CD14-positive monocyte (primary cell): Measurements from ENCODE around the gene DHCR24. TPM values are rescaled to one million over a fixed set of nuclear protein-coding genes. Genes with fewer than 3 reads are reported as not detected.

Experiments
- DNase-seq, 3 donors: peaks; one replicate each; pipeline ENCODE4 v3.0.0-alpha.2; 2011 to 2022
- H2AFZ ChIP-seq: 2 replicates; pipeline ENCODE4 v1.6.0; 2012; ENCODE audit warnings: mild to moderate bottlenecking, low read depth, low read length, inconsistent platforms; ENCODE audit not compliant: insufficient read depth, poor library complexity, severe bottlenecking
- H3K27ac ChIP-seq, 2 donors: 1 replicate in 1 of 2; 2 replicates in 1 of 2; pipeline ENCODE4 v1.5.1; 2012 to 2013; ENCODE audit warnings: low read length in 2 of 2, control low read depth in 1 of 2, inconsistent platforms in 1 of 2, low read depth in 1 of 2, mild to moderate bottlenecking in 1 of 2
- H3K27me3 ChIP-seq, 2 donors: one replicate each; pipeline versions ENCODE4 v1.6.0 to v1.6.1; 2011 to 2013; ENCODE audit warnings: low read length in 2 of 2; ENCODE audit not compliant: control insufficient read depth in 2 of 2, insufficient read depth in 2 of 2
- H3K36me3 ChIP-seq, 2 donors: replicated peaks in 1 of 2; 1 replicate in 1 of 2; 2 replicates in 1 of 2; pipeline versions ENCODE4 v1.5.1 to v1.6.1; 2012 to 2013; ENCODE audit warnings: low read length in 2 of 2, control low read depth in 1 of 2, inconsistent platforms in 1 of 2, mild to moderate bottlenecking in 1 of 2; ENCODE audit not compliant: insufficient read depth in 2 of 2, control insufficient read depth in 1 of 2
- H3K4me1 ChIP-seq, 2 donors: 1 replicate in 1 of 2; 2 replicates in 1 of 2; pipeline versions ENCODE4 v1.5.1 to v1.6.1; 2012 to 2013; ENCODE audit warnings: low read length in 2 of 2, control low read depth in 1 of 2, inconsistent platforms in 1 of 2, mild to moderate bottlenecking in 1 of 2, moderate library complexity in 1 of 2; ENCODE audit not compliant: insufficient read depth in 2 of 2, control insufficient read depth in 1 of 2
- H3K4me2 ChIP-seq: replicated peaks from 2 replicates; pipeline ENCODE3; 2012; ENCODE audit warnings: low read length, moderate library complexity, mild to moderate bottlenecking; ENCODE audit not compliant: poor library complexity, severe bottlenecking; ENCODE audit errors: extremely low read depth
- H3K4me3 ChIP-seq, 3 experiments: fragments of 200-600 bp in 1 of 3; sonication (generic) in 1 of 3; replicated peaks in 1 of 3; 1 replicate in 2 of 3; 2 replicates in 1 of 3; pipeline ENCODE4 v1.5.1; 2011 to 2013; ENCODE audit warnings: low read length in 3 of 3, mild to moderate bottlenecking in 3 of 3, control low read depth in 2 of 3, low read depth in 2 of 3, inconsistent platforms in 1 of 3, moderate library complexity in 1 of 3
- H3K79me2 ChIP-seq: 2 replicates; pipeline ENCODE4 v1.6.0; 2012; ENCODE audit warnings: mild to moderate bottlenecking, control low read depth, inconsistent platforms, low read length, moderate library complexity; ENCODE audit not compliant: insufficient read depth
- H3K9ac ChIP-seq: 2 replicates; pipeline ENCODE4 v1.6.0; 2017; ENCODE audit warnings: low read length, mild to moderate bottlenecking; ENCODE audit not compliant: insufficient read depth, poor library complexity, severe bottlenecking
- H3K9me3 ChIP-seq, 2 donors: replicated peaks in 1 of 2; 1 replicate in 1 of 2; 2 replicates in 1 of 2; pipeline versions ENCODE4 v1.5.1 to v1.6.1; 2012 to 2013; ENCODE audit warnings: low read length in 2 of 2, control low read depth in 1 of 2; ENCODE audit not compliant: control insufficient read depth in 1 of 2, insufficient read depth in 1 of 2
- H4K20me1 ChIP-seq: 2 replicates; pipeline ENCODE4 v1.6.0; 2012; ENCODE audit warnings: mild to moderate bottlenecking, low read length, control low read depth, moderate library complexity; ENCODE audit not compliant: insufficient read depth
- H3K27ac Mint-ChIP-seq, 7 donors: one replicate each; pipeline ENCODE4 v1.8.0; 2020; ENCODE audit warnings: mild to moderate bottlenecking in 7 of 7, mixed read lengths in 7 of 7, moderate library complexity in 6 of 7, inconsistent platforms in 2 of 7
- H3K27me3 Mint-ChIP-seq, 3 donors: one replicate each; pipeline ENCODE4 v1.8.0; 2021 to 2022; ENCODE audit warnings: low read depth in 3 of 3, mild to moderate bottlenecking in 3 of 3, mixed read lengths in 3 of 3, moderate library complexity in 3 of 3, inconsistent platforms in 1 of 3
- H3K36me3 Mint-ChIP-seq, 2 donors: one replicate each; pipeline ENCODE4 v1.8.0; 2020; ENCODE audit warnings: mixed read lengths in 2 of 2, inconsistent platforms in 1 of 2, mild to moderate bottlenecking in 1 of 2
- H3K4me1 Mint-ChIP-seq: one replicate; pipeline ENCODE4 v1.8.0; 2020; ENCODE audit warnings: mild to moderate bottlenecking, mixed read lengths
- H3K4me3 Mint-ChIP-seq, 2 donors: one replicate each; pipeline ENCODE4 v1.8.0; 2020; ENCODE audit warnings: mild to moderate bottlenecking in 2 of 2, mixed read lengths in 2 of 2, moderate library complexity in 1 of 2
- H3K9me3 Mint-ChIP-seq, 7 donors: one replicate each; pipeline ENCODE4 v1.8.0; 2020 to 2022; ENCODE audit warnings: mixed read lengths in 7 of 7, mild to moderate bottlenecking in 6 of 7, moderate library complexity in 6 of 7, inconsistent platforms in 2 of 7
- CTCF ChIP-seq: fragments of 200-600 bp; IDR thresholded peaks from one replicate; pipeline ENCODE4 v1.8.0; 2022; ENCODE audit warnings: antibody characterized with exemption, mild to moderate bottlenecking
- WGBS: methylation state at CpG from one replicate; pipeline ENCODE4 v1.1.5; 2013; ENCODE audit warnings: missing lambda C conversion rate; ENCODE audit not compliant: insufficient coverage; 5-methylcytosine and 5-hydroxymethylcytosine counted together
- intact Hi-C, 2 donors: fragments of 100-400 bp; cut with micrococcal nuclease; formaldehyde crosslinking; loops; one replicate each; pipeline versions ENCODE4 v1.15.0 to v1.15.1; 2023
- polyA plus RNA-seq, 3 donors: library from polyadenylated mRNA; depleted of rRNA in 1 of 3; unstranded in 2 of 3; stranded (reverse) in 1 of 3; fragments of 300-500 nt in 2 of 3; fragments of >200 nt in 1 of 3; fragmentation: Illumina TruSeq in 2 of 3; gene quantifications; 1 replicate in 2 of 3; 2 replicates in 1 of 3; pipeline ENCODE4 v1.2.3, GENCODE V29; 2012 to 2021

DHCR24 gene
- polyA plus RNA-seq, 3 donors, result 0.48 to 3.5 (median 3.0) TPM

- Mint-ChIP-seq H3K4me3 (peak within 1 kb of the TSS; percentile 69 to 86), H3K27me3 (peaks cover 22 to 38% (median 27%) of the 10 kb centered on the region in 3 donors), H3K36me3 (peaks cover 0 to 2% of the 10 kb centered on the region in 2 donors), H3K4me1 (peaks cover 20% of the 10 kb centered on the region), H3K9me3 (peaks cover 0 to 5% (median 0%) of the 10 kb centered on the region in 7 donors), H3K27ac (peak within 1 kb of the TSS in 1 of 7 donors; percentile 57)
- peaks cover 13 to 37% of the 10 kb centered on the region in 2 donors for H3K4me1 ChIP-seq
- H3K9me3 ChIP-seq, result no peaks in the 10 kb centered on the region
- peak within 1 kb of the TSS; percentile 72 for H3K4me2 ChIP-seq
- no peak within 1 kb of the TSS for H3K9ac ChIP-seq
- DNase-seq, result peak in 2 of 3 donors; percentile 19 to 20
- peak; percentile 58 for TF ChIP-seq CTCF
- H3K36me3 ChIP-seq, result no peaks in the 10 kb centered on the region
- under 1% methylated on average over 58 of the region's 58 CpGs for WGBS
- no peak within 1 kb of the TSS for H3K27ac ChIP-seq
- peaks cover 9 to 26% of the 10 kb centered on the region in 2 donors for H3K27me3 ChIP-seq
- intact Hi-C loops, result no loop called here
- no peaks in the 10 kb centered on the region for H4K20me1 ChIP-seq
- H2AFZ ChIP-seq, result peak within 1 kb of the TSS; percentile 33
- H3K79me2 ChIP-seq, result no peaks in the 10 kb centered on the region
- peak within 1 kb of the TSS in 1 of 3 experiments; percentile 58 for H3K4me3 ChIP-seq
These were observed 85.9 kb downstream of the DHCR24 start, which contains the start of gene TTC22 for GRCh38 chr1:54800899-54801759. TSS of gene TTC22 (minus strand) at chr1:54801323. CDS start at chr1:54801163, 160 bp downstream.

- Mint-ChIP-seq H3K27me3 (peaks cover 22 to 38% (median 27%) of the 10 kb centered on the region in 3 donors), H3K36me3 (peaks cover 0 to 2% of the 10 kb centered on the region in 2 donors), H3K27ac (no peak overlapping the region), H3K4me3 (peak overlapping the region; percentile 69 to 80), H3K9me3 (peaks cover 0 to 5% (median 0%) of the 10 kb centered on the region in 7 donors), H3K4me1 (peaks cover 20% of the 10 kb centered on the region)
- H3K9ac ChIP-seq, result no peak overlapping the region
- H3K79me2 ChIP-seq, result no peaks in the 10 kb centered on the region
- H3K27me3 ChIP-seq, result peaks cover 9 to 26% of the 10 kb centered on the region in 2 donors
- H2AFZ ChIP-seq, result no peak overlapping the region
- H3K4me3 ChIP-seq, result peak overlapping the region in 1 of 3 experiments; percentile 58
- no peaks in the 10 kb centered on the region for H3K9me3 ChIP-seq
- WGBS, result 49% methylated on average over 39 of the region's 39 CpGs
- no peak overlapping the region for H3K27ac ChIP-seq
- no peaks in the 10 kb centered on the region for H4K20me1 ChIP-seq
- no peaks in the 10 kb centered on the region for H3K36me3 ChIP-seq
- DNase-seq, result no peak
- peaks cover 13 to 36% of the 10 kb centered on the region in 2 donors for H3K4me1 ChIP-seq
- intact Hi-C loops, result no loop called here
- no peak for TF ChIP-seq CTCF
- no peak overlapping the region for H3K4me2 ChIP-seq
These were observed 86.7 kb downstream of the DHCR24 start for GRCh38 chr1:54800041-54800898.
